Thyroid gland (tissue), 4 donors: ENCODE measurements around the gene INSYN1. TPM values are rescaled to one million over a fixed set of nuclear protein-coding genes. Genes with fewer than 3 reads are reported as not detected.

Experiments
- DNase-seq, 2 donors: peaks; one replicate each; pipeline ENCODE4 v3.0.0-alpha.2; 2019
- H3K27ac ChIP-seq, 3 donors: fragments of 200-600 bp; sonication (generic); 1 replicate in 2 of 3; 2 replicates in 1 of 3; pipeline ENCODE4 v1.5.1; 2016 to 2019; ENCODE audit warnings: mild to moderate bottlenecking in 1 of 3, moderate library complexity in 1 of 3
- H3K27me3 ChIP-seq: fragments of 200-600 bp; sonication (generic); one replicate; pipeline ENCODE4 v1.5.1; 2019
- H3K36me3 ChIP-seq, 2 donors: fragments of 200-600 bp; sonication (generic); one replicate each; pipeline ENCODE4 v1.5.1; 2016 to 2019
- H3K4me1 ChIP-seq, 2 donors: fragments of 200-600 bp; sonication (generic); one replicate each; pipeline ENCODE4 v1.5.1; 2017 to 2019
- H3K4me3 ChIP-seq, 3 donors: fragments of 200-600 bp; sonication (generic); replicated peaks in 1 of 3; 1 replicate in 2 of 3; 2 replicates in 1 of 3; pipeline ENCODE4 v1.5.1; 2016; ENCODE audit warnings: mild to moderate bottlenecking in 1 of 3
- H3K9me3 ChIP-seq: fragments of 200-600 bp; sonication (generic); one replicate; pipeline ENCODE4 v1.5.1; 2017
- CTCF ChIP-seq, 6 experiments: fragments of 200-600 bp in 3 of 6; fragments of 450-650 bp in 3 of 6; sonication (generic) in 3 of 6; IDR thresholded peaks; one replicate each; pipeline ENCODE4 v1.5.1; 2016 to 2019; ENCODE audit warnings: antibody characterized with exemption in 6 of 6, mild to moderate bottlenecking in 2 of 6, inconsistent platforms in 1 of 6, moderate library complexity in 1 of 6
- POLR2A ChIP-seq, 2 donors: fragments of 450-650 bp; IDR thresholded peaks; one replicate each; pipeline ENCODE4 v1.6.1; 2017; ENCODE audit warnings: antibody characterized with exemption in 2 of 2, mild to moderate bottlenecking in 2 of 2, moderate library complexity in 1 of 2
- WGBS, 2 donors: methylation state at CpG; one replicate each; pipeline ENCODE4 v1.1.5; 2017; 5-methylcytosine and 5-hydroxymethylcytosine counted together
- intact Hi-C: fragments of 100-400 bp; cut with DNase I; formaldehyde crosslinking; loops from one replicate; pipeline ENCODE4 v1.15.1; 2023
- total RNA-seq, 4 donors: library from RNA; depleted of rRNA; stranded (reverse); fragments of >200 nt; gene quantifications; one replicate each; pipeline ENCODE4 v1.2.3, GENCODE V29; 2016

INSYN1 gene
- total RNA-seq, 4 donors from 2014 or later: 0.83 to 2.5 (median 2.0) TPM

- Histone ChIP-seq H3K4me3 (no peak overlapping the region), H3K27ac (no peak overlapping the region), H3K4me1 (peaks cover 0 to 7% of the 10 kb centered on the region in 2 donors), H3K36me3 (peaks cover 5 to 23% of the 10 kb centered on the region in 2 donors), H3K9me3 (no peaks in the 10 kb centered on the region), H3K27me3 (no peaks in the 10 kb centered on the region)
- 90 to 98% methylated on average over 3 of the region's 3 CpGs for WGBS, 2 donors
- intact Hi-C loops: no loop called here
- DNase-seq: no peak
- TF ChIP-seq CTCF (IDR thresholded peaks at IDR 0.05) (no peak), POLR2A (IDR thresholded peaks at IDR 0.05) (no peak)
Measured at GRCh38 chr15:73715417-73715816, 37.7 kb downstream of the INSYN1 start.

DNA sequence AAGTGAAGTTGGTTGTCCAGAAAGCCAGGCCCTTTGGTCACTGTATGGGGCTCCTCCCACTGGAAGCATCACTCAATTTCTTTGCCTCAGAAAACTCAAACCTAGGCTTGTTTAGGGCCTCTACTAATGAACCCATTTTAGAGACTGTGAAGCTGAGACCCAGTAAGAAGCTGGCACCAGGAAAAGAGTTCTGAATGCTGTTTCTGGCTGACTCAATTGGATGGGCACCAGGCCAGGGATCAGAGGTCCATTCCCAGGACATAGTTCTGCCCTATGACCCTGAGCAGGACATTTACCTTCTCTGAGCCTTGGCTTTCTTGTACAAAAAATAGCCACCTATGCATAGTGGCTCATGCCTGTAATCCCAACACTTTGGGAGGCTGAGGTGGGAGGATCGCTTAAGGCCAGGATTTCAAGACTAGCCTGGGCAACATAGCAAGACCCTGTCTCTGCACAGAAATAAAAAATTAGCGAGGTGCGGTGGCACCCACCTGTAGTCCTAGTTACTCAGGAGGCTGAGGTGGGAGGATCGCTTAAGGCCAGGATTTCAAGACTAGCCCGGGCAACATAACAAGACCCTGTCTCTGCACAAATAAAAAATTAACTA is 38.4 kb downstream of the INSYN1 start:
- H3K36me3 ChIP-seq: peaks cover 5 to 23% of the 10 kb centered on the region in 2 donors
- no peak overlapping the region for H3K4me3 ChIP-seq
- 81 to 86% methylated on average over 5 of the region's 5 CpGs for WGBS, 2 donors
- DNase-seq: no peak
- H3K4me1 ChIP-seq: peaks cover 0 to 7% of the 10 kb centered on the region in 2 donors
- TF ChIP-seq CTCF (IDR thresholded peaks at IDR 0.05) (no peak), POLR2A (IDR thresholded peaks at IDR 0.05) (no peak)
- H3K27ac ChIP-seq: no peak overlapping the region
- H3K9me3 ChIP-seq: no peaks in the 10 kb centered on the region
- no peaks in the 10 kb centered on the region for H3K27me3 ChIP-seq
- intact Hi-C loops: no loop called here

GRCh38 chr15:73712107-73712506 is 41.0 kb downstream of the INSYN1 start:
- Histone ChIP-seq H3K9me3 (no peaks in the 10 kb centered on the region), H3K27me3 (no peaks in the 10 kb centered on the region), H3K36me3 (peaks cover 10 to 23% of the 10 kb centered on the region in 2 donors), H3K4me3 (no peak overlapping the region), H3K27ac (no peak overlapping the region), H3K4me1 (peaks cover 0 to 7% of the 10 kb centered on the region in 2 donors)
- no peak for DNase-seq
- intact Hi-C loops: no loop called here
- TF ChIP-seq POLR2A (IDR thresholded peaks at IDR 0.05) (no peak), CTCF (IDR thresholded peaks at IDR 0.05) (no peak)

DNA sequence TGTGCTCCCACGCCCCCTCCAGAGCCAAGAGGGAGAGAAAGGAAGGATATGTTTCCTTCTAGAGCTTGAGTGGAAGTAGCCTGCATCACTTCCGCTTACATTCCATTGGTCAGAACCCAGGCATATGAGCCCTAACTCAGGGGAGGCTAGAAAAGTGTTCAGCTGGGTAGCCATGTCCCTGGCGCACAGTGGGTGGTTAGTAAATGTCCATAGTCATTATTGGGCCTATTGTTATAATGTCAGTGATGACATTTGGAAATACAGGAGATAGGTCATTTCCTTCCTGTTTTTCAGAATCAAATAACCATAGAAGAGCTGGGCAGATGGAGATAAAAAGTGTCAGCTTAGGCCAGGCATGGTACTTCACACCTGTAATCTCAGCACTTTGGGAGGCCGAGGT is 41.6 kb downstream of the INSYN1 start:
- Histone ChIP-seq H3K27ac (no peak overlapping the region), H3K9me3 (no peaks in the 10 kb centered on the region), H3K4me3 (no peak overlapping the region), H3K36me3 (peaks cover 13 to 23% of the 10 kb centered on the region in 2 donors), H3K4me1 (peaks cover 0 to 3% of the 10 kb centered on the region in 2 donors), H3K27me3 (no peaks in the 10 kb centered on the region)
- 97 to 98% methylated on average over 4 of the region's 4 CpGs for WGBS, 2 donors
- intact Hi-C loops: no loop called here
- no peak for TF ChIP-seq POLR2A (IDR thresholded peaks at IDR 0.05)
- TF ChIP-seq CTCF (IDR thresholded peaks at IDR 0.05): no peak
- no peak for DNase-seq

DNA sequence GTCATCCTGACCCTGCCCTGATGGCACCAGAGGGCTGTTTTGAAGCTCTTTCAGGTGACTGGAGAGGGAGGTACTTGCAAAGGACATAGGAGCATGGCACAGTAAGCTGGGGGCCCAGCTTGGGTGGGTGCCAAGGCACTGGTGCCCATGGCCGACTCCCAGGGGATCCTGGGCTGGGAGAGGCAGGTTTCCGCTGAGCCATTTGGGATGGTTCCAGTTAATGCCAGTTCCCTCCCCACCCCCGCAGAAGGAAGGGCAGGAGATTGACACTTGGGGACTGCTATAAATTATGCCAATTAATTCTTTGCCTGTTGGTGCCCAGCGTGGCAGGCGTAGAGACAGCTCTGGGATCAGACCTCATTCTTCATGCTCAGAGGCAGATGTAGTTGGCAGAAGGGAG is 42.8 kb downstream of the INSYN1 start:
- no peaks in the 10 kb centered on the region for H3K27me3 ChIP-seq
- H3K9me3 ChIP-seq: no peaks in the 10 kb centered on the region
- H3K4me3 ChIP-seq: no peak overlapping the region
- TF ChIP-seq POLR2A (IDR thresholded peaks at IDR 0.05) (no peak), CTCF (IDR thresholded peaks at IDR 0.05) (no peak)
- intact Hi-C loops: no loop called here
- H3K36me3 ChIP-seq: peaks cover 16 to 23% of the 10 kb centered on the region in 2 donors
- H3K27ac ChIP-seq: no peak overlapping the region
- 70 to 92% methylated on average over 3 to 5 of the region's 5 CpGs for WGBS, 2 donors
- no peak for DNase-seq
- no peaks in the 10 kb centered on the region for H3K4me1 ChIP-seq
